Stimulated activated CD4-positive, alpha-beta T cell treated with anti-CD3 and anti-CD28 coated beads, Interleukin-1b, Interleukin-23, amount 100 ng/mL, for 24 hours (primary cell): ENCODE measurements around the gene CCL26.
A peak's percentile ranks its signal among the peaks of the same experiment; 100 is the strongest.
"Not testable (repeated sequence)": the region's sequence is repeated elsewhere in the genome, so short reads cannot be mapped to it uniquely, and the experiment has no call there.

ENCODE experiments used
- DNase-seq, 4 experiments: peaks; one replicate each; pipeline ENCODE4 v3.0.0-alpha.2; 2020; ENCODE audit warnings: low read depth in 4 of 4, low spot score in 1 of 4

The CCL26 gene

GRCh38 chr7:75739796-75740672 lies 32.0 kb downstream of the CCL26 start:
- DNase-seq: no peak

GRCh38 chr7:75738975-75739795 lies 32.8 kb downstream of the CCL26 start:
- DNase-seq: peak; percentile 97 to 100 (median 98)

GRCh38 chr7:75738604-75738974 lies 33.4 kb downstream of the CCL26 start, which contains the start of gene HIP1:
Gene HIP1, minus strand, starts transcription at chr7:75738941. Its CDS starts 21 bp downstream, at chr7:75738920.
- DNase-seq: no peak

GRCh38 chr7:75737856-75738603 lies 34.0 kb downstream of the CCL26 start:
- no peak for DNase-seq

- no peak for DNase-seq
Observed at GRCh38 chr7:75735581-75736350, 36.2 kb downstream of the CCL26 start.

GRCh38 chr7:75734586-75735458 lies 37.2 kb downstream of the CCL26 start:
- no peak for DNase-seq

- DNase-seq: no peak
Observed at GRCh38 chr7:75732764-75733630, 39.0 kb downstream of the CCL26 start.

- no peak for DNase-seq
Observed at GRCh38 chr7:75732016-75732521, 39.9 kb downstream of the CCL26 start.

GRCh38 chr7:75729851-75730274 lies 42.1 kb downstream of the CCL26 start:
- DNase-seq: no peak

GRCh38 chr7:75727881-75728593 lies 44.0 kb downstream of the CCL26 start:
- DNase-seq: no peak

- not testable (repeated sequence) for DNase-seq
Observed at GRCh38 chr7:75727351-75727750, 44.7 kb downstream of the CCL26 start.

- no peak for DNase-seq
Observed at GRCh38 chr7:75725306-75725705, 46.7 kb downstream of the CCL26 start.

GRCh38 chr7:75723444-75723843 lies 48.6 kb downstream of the CCL26 start:
- no peak for DNase-seq

- no peak for DNase-seq
Observed at GRCh38 chr7:75722373-75722772, 49.6 kb downstream of the CCL26 start.

- not testable (repeated sequence) for DNase-seq
Observed at GRCh38 chr7:75721922-75722321, 50.1 kb downstream of the CCL26 start.

GRCh38 chr7:75721426-75721825 lies 50.6 kb downstream of the CCL26 start:
- no peak for DNase-seq

- DNase-seq: no peak
Observed at GRCh38 chr7:75719626-75720025, 52.4 kb downstream of the CCL26 start.
